Measurements from ENCODE around the gene KIAA1755. TPM values are rescaled to one million over a fixed set of nuclear protein-coding genes. Genes with fewer than 3 reads are reported as not detected.
A peak's percentile ranks its signal among the peaks of the same experiment; 100 is the strongest.

The KIAA1755 gene
- total and polyA plus RNA-seq, 10 donors: 0.51 to 7.3 (median 4.7) TPM

GRCh38 chr20:38190936-38191371, 69.6 kb downstream of the KIAA1755 start:
- intact Hi-C loops (cut with DNase I; ENCODE audit: low total_unique reads): no loop called here
- peaks cover 0 to 21% (median 5%) of the 10 kb centered on the region in 6 donors for H3K4me1 ChIP-seq
- H3K27ac ChIP-seq: no peak overlapping the region
- TF ChIP-seq POLR2A (IDR thresholded peaks at IDR 0.05) (no peak), POLR2AphosphoS5 (IDR thresholded peaks at IDR 0.05) (no peak)
- H3K27me3 ChIP-seq (replicated peaks in 1 of 7): peaks cover 0 to 7% (median 0%) of the 10 kb centered on the region in 7 donors
- WGBS, 5 donors: 64 to 85% (median 81%) methylated on average over 1 to 3 of the region's 3 CpGs
- no peak for DNase-seq
- H3K36me3 ChIP-seq: no peaks in the 10 kb centered on the region
- H3K9me3 ChIP-seq: no peaks in the 10 kb centered on the region
- no peak overlapping the region for H3K4me3 ChIP-seq

GRCh38 chr20:38190166-38190565, 70.4 kb downstream of the KIAA1755 start:
- H3K27me3 ChIP-seq (replicated peaks in 1 of 7): peaks cover 0 to 7% (median 0%) of the 10 kb centered on the region in 7 donors
- no peaks in the 10 kb centered on the region for H3K36me3 ChIP-seq
- WGBS, 5 donors: 92 to 95% (median 94%) methylated on average over 6 of the region's 6 CpGs
- no peak overlapping the region for H3K27ac ChIP-seq
- H3K4me1 ChIP-seq: peaks cover 0 to 13% (median 3%) of the 10 kb centered on the region in 6 donors
- DNase-seq: no peak
- TF ChIP-seq CTCF (IDR thresholded peaks at IDR 0.05 in 8 of 11, conservative IDR thresholded peaks at IDR 0.05 in 3 of 11) (no peak), POLR2AphosphoS5 (IDR thresholded peaks at IDR 0.05) (no peak), POLR2A (IDR thresholded peaks at IDR 0.05) (no peak)
- H3K4me3 ChIP-seq: no peak overlapping the region
- H3K9me3 ChIP-seq: no peaks in the 10 kb centered on the region
- intact Hi-C loops (cut with DNase I; ENCODE audit: low total_unique reads): no loop called here

GRCh38 chr20:38187517-38187916, 73.0 kb downstream of the KIAA1755 start:
- peak in 1 of 3 donors; percentile 25 for TF ChIP-seq POLR2AphosphoS5 (IDR thresholded peaks at IDR 0.05)
- no peak for TF ChIP-seq POLR2A (IDR thresholded peaks at IDR 0.05)
- TF ChIP-seq CTCF (IDR thresholded peaks at IDR 0.05 in 8 of 11, conservative IDR thresholded peaks at IDR 0.05 in 3 of 11): peak in 7 of 11 experiments; percentile 24 to 50 (median 36)
- Histone ChIP-seq H3K4me3 (no peak overlapping the region), H3K36me3 (no peaks in the 10 kb centered on the region), H3K27me3 (replicated peaks in 1 of 7) (no peaks in the 10 kb centered on the region), H3K4me1 (peaks cover 0 to 13% (median 3%) of the 10 kb centered on the region in 6 donors), H3K9me3 (no peaks in the 10 kb centered on the region), H3K27ac (no peak overlapping the region)
- WGBS, 5 donors: 44 to 63% (median 60%) methylated on average over 5 of the region's 5 CpGs
- intact Hi-C loops (cut with DNase I; ENCODE audit: low total_unique reads): no loop called here
- no peak for DNase-seq

- Histone ChIP-seq H3K4me1 (peaks cover 0 to 20% (median 3%) of the 10 kb centered on the region in 6 donors), H3K27ac (no peak overlapping the region), H3K9me3 (no peaks in the 10 kb centered on the region), H3K4me3 (no peak overlapping the region), H3K36me3 (no peaks in the 10 kb centered on the region), H3K27me3 (replicated peaks in 1 of 7) (no peaks in the 10 kb centered on the region)
- TF ChIP-seq POLR2A (IDR thresholded peaks at IDR 0.05) (no peak), POLR2AphosphoS5 (IDR thresholded peaks at IDR 0.05) (no peak), CTCF (IDR thresholded peaks at IDR 0.05 in 8 of 11, conservative IDR thresholded peaks at IDR 0.05 in 3 of 11) (no peak)
- intact Hi-C loops (cut with DNase I; ENCODE audit: low total_unique reads): no loop called here
- WGBS, 5 donors: 59 to 71% (median 64%) methylated on average over 5 of the region's 5 CpGs
- DNase-seq: no peak
These were observed 73.7 kb downstream of the KIAA1755 start for GRCh38 chr20:38186788-38187221.

Data from spleen (tissue), 11 donors.